HEK293T (cell line): ENCODE measurements around the gene LDAF1.

ENCODE experiments used
- BHLHE40 ChIP-seq: fragments of 450-650 bp; IDR thresholded peaks from 2 replicates; pipeline ENCODE4 v1.6.1; 2016; ENCODE audit warnings: mild to moderate bottlenecking, moderate library complexity, borderline replicate concordance
- CTBP1 ChIP-seq: fragments of 450-650 bp; IDR thresholded peaks from 2 replicates; pipeline ENCODE4 v1.6.1; 2016; ENCODE audit warnings: borderline replicate concordance
- ELF4 ChIP-seq: fragments of 450-650 bp; IDR thresholded peaks from 2 replicates; pipeline ENCODE4 v1.6.1; 2017; ENCODE audit warnings: antibody characterized with exemption
- FOXA1 ChIP-seq: fragments of 450-650 bp; IDR thresholded peaks from 2 replicates; pipeline ENCODE4 v1.6.1; 2016; ENCODE audit warnings: mild to moderate bottlenecking
- FOXK2 ChIP-seq: fragments of 450-650 bp; IDR thresholded peaks from 2 replicates; pipeline ENCODE4 v1.6.1; 2016; ENCODE audit warnings: mild to moderate bottlenecking
- NFRKB ChIP-seq: fragments of 450-650 bp; IDR thresholded peaks from 2 replicates; pipeline ENCODE4 v1.6.1; 2016; ENCODE audit warnings: mild to moderate bottlenecking, moderate library complexity
- SP1 ChIP-seq: fragments of 450-650 bp; IDR thresholded peaks from 2 replicates; pipeline ENCODE4 v1.6.1; 2017

GRCh38 chr16:21183995-21184394 is 25.5 kb downstream of the LDAF1 start:
- TF ChIP-seq SP1 (no peak), FOXA1 (no peak), NFRKB (no peak), ELF4 (no peak), FOXK2 (no peak), BHLHE40 (no peak), CTBP1 (no peak)
